Measurements from ENCODE around the gene GNPDA1. TPM values are rescaled to one million over a fixed set of nuclear protein-coding genes. Genes with fewer than 3 reads are reported as not detected.

The GNPDA1 gene
- total RNA-seq (2021) (46.7 and 52.4 TPM in 2 replicates), Bru-seq, nascent RNA (percentile 60 among the genes with signal in this experiment), BruChase-seq, experiment 1, labeled RNA remaining after a 2-hour chase (percentile 60 among the genes with signal in this experiment), BruChase-seq, experiment 2, labeled RNA remaining after a 6-hour chase (percentile 75 among the genes with signal in this experiment)
- long read RNA-seq, transcript GNPDA1-201 (7 exons, 2,273 nt): major isoform, 53 of 67 reads
- long read RNA-seq, partial matches to known transcripts: 5 of 67 reads
- long read RNA-seq, other reads (novel, unspliced or antisense): 5 of 67 reads

- peak within 1 kb of the TSS; percentile 73 for H3K27ac ChIP-seq (ENCODE audit: low read depth, low read length, poor library complexity, severe bottlenecking)
- no peak for TF ChIP-seq EZH2 (IDR thresholded peaks at IDR 0.05; ENCODE audit: borderline replicate concordance, low read depth, low read length, poor library complexity, severe bottlenecking)
- no peak for TF ChIP-seq CTCF (conservative IDR thresholded peaks at IDR 0.05; ENCODE audit: low read depth, low read length)
- H3K36me3 ChIP-seq (ENCODE audit: insufficient read depth, low read length, poor library complexity, severe bottlenecking): no peaks in the 10 kb centered on the region
- no TSS peak for BruUV-seq (replicated peaks)
- H3K4me3 ChIP-seq (ENCODE audit: low read depth, low read length, poor library complexity, severe bottlenecking): peak within 1 kb of the TSS; percentile 72
- H3K27me3 ChIP-seq (replicated peaks; ENCODE audit: insufficient read depth, low read depth, low read length, poor library complexity): no peaks in the 10 kb centered on the region
- intact Hi-C loops (cut with micrococcal nuclease; ENCODE audit: unreplicated experiment): loop anchor here (5.0 to 10.0 kb wide), 2 partner anchors 129 to 542 kb away; no protein-coding TSS in a partner anchor
- peaks cover 9% of the 10 kb centered on the region for H3K4me1 ChIP-seq (ENCODE audit: insufficient read depth, low read length, poor library complexity, severe bottlenecking)
- POLR2A ChIA-PET (ENCODE audit: low non-redundant PET): no interaction called here
- DNase-seq (ENCODE audit: low spot score): peak; percentile 74
- CTCF ChIA-PET: interaction anchor here (0.6 to 1.0 kb wide), 2 partner anchors 23 to 130 kb away, joined by 3 read pairs; no protein-coding TSS in a partner anchor
- H3K9me3 ChIP-seq (ENCODE audit: low read depth, low read length, poor library complexity, severe bottlenecking): no peaks in the 10 kb centered on the region
Observed at GRCh38 chr5:142012792-142013388, at the start of gene GNPDA1. Gene GNPDA1 (minus strand): TSS chr5:142013027. CDS start chr5:142012035, 992 bp downstream.

- intact Hi-C loops (cut with micrococcal nuclease; ENCODE audit: unreplicated experiment): loop anchor here (5.0 kb wide), 1 partner anchor 68 kb away; no protein-coding TSS in a partner anchor
- CTCF ChIA-PET: no interaction called here
- no peaks in the 10 kb centered on the region for H3K36me3 ChIP-seq (ENCODE audit: insufficient read depth, low read length, poor library complexity, severe bottlenecking)
- H3K9me3 ChIP-seq (ENCODE audit: low read depth, low read length, poor library complexity, severe bottlenecking): no peaks in the 10 kb centered on the region
- H3K4me3 ChIP-seq (ENCODE audit: low read depth, low read length, poor library complexity, severe bottlenecking): no peak overlapping the region
- H3K4me1 ChIP-seq (ENCODE audit: insufficient read depth, low read length, poor library complexity, severe bottlenecking): peaks cover 48% of the 10 kb centered on the region
- POLR2A ChIA-PET (ENCODE audit: low non-redundant PET): no interaction called here
- H3K27ac ChIP-seq (ENCODE audit: low read depth, low read length, poor library complexity, severe bottlenecking): no peak overlapping the region
- H3K27me3 ChIP-seq (replicated peaks; ENCODE audit: insufficient read depth, low read depth, low read length, poor library complexity): no peaks in the 10 kb centered on the region
- peak; percentile 53 for DNase-seq (ENCODE audit: low spot score)
- TF ChIP-seq CTCF (conservative IDR thresholded peaks at IDR 0.05; ENCODE audit: low read depth, low read length): peak; percentile 26; the same call in 1 of the 2 replicates
- TF ChIP-seq EZH2 (IDR thresholded peaks at IDR 0.05; ENCODE audit: borderline replicate concordance, low read depth, low read length, poor library complexity, severe bottlenecking): no peak
- no TSS peak for BruUV-seq (replicated peaks)
Observed at GRCh38 chr5:142059304-142059940, 46.6 kb upstream of the GNPDA1 start.

GRCh38 chr5:142057697-142058056 lies 44.9 kb upstream of the GNPDA1 start:
- ChIA-PET POLR2A (ENCODE audit: low non-redundant PET) (interaction anchor here (0.6 kb wide), 1 partner anchor 37 kb away, joined by 4 read pairs; no protein-coding TSS in a partner anchor), CTCF (no interaction called here)
- DNase-seq (ENCODE audit: low spot score): no peak
- BruUV-seq (replicated peaks): no TSS peak
- H3K36me3 ChIP-seq (ENCODE audit: insufficient read depth, low read length, poor library complexity, severe bottlenecking): no peaks in the 10 kb centered on the region
- H3K27ac ChIP-seq (ENCODE audit: low read depth, low read length, poor library complexity, severe bottlenecking): peak overlapping the region; percentile 39
- H3K9me3 ChIP-seq (ENCODE audit: low read depth, low read length, poor library complexity, severe bottlenecking): no peaks in the 10 kb centered on the region
- TF ChIP-seq EZH2 (IDR thresholded peaks at IDR 0.05; ENCODE audit: borderline replicate concordance, low read depth, low read length, poor library complexity, severe bottlenecking) (no peak), CTCF (conservative IDR thresholded peaks at IDR 0.05; ENCODE audit: low read depth, low read length) (no peak)
- intact Hi-C loops (cut with micrococcal nuclease; ENCODE audit: unreplicated experiment): loop anchor here (2.0 to 5.0 kb wide), 2 partner anchors 51 to 70 kb away; partner anchors contain the start of gene NDFIP1
- H3K27me3 ChIP-seq (replicated peaks; ENCODE audit: insufficient read depth, low read depth, low read length, poor library complexity): no peaks in the 10 kb centered on the region
- H3K4me3 ChIP-seq (ENCODE audit: low read depth, low read length, poor library complexity, severe bottlenecking): no peak overlapping the region
- peaks cover 52% of the 10 kb centered on the region for H3K4me1 ChIP-seq (ENCODE audit: insufficient read depth, low read length, poor library complexity, severe bottlenecking)
